Activated CD4-positive, alpha-beta T cell treated with anti-CD3 and anti-CD28 coated beads, Interleukin-2, Interleukin-6, amounts not matched to agents 100 ng/mL and 50 ng/mL, durations not matched to agents 16 hours and 8 hours (primary cell): ENCODE data around the gene HEATR5A.
A peak's percentile ranks its signal among the peaks of the same experiment; 100 is the strongest.
"Not testable (repeated sequence)": the region's sequence is repeated elsewhere in the genome, so short reads cannot be mapped to it uniquely, and the experiment has no call there.

Source experiments
- DNase-seq: peaks from one replicate; pipeline ENCODE4 v3.0.0-alpha.2; 2020

The HEATR5A gene

GRCh38 chr14:31253746-31254471 is 166.4 kb downstream of the HEATR5A start:
- DNase-seq, result no peak

DNA sequence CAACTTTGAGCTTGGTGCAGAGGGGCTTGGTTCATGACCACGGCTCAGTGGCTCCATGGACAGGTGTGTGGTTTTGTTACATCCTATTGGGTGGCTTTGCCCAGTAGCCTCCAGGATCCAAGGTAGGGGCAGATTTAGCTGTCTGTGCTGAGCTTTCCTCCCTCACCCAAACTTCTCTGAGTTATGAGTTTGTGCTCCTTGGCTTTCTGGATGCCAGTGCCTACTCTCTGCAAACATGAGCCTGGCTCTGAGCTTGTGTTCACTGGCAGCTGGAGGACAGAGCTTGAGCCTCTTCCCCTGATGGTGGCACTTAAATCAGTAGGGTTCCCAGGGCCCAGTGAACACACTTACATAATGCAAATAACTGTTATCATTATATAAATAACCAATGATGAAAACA is 167.5 kb downstream of the HEATR5A start:
- no peak for DNase-seq

DNA sequence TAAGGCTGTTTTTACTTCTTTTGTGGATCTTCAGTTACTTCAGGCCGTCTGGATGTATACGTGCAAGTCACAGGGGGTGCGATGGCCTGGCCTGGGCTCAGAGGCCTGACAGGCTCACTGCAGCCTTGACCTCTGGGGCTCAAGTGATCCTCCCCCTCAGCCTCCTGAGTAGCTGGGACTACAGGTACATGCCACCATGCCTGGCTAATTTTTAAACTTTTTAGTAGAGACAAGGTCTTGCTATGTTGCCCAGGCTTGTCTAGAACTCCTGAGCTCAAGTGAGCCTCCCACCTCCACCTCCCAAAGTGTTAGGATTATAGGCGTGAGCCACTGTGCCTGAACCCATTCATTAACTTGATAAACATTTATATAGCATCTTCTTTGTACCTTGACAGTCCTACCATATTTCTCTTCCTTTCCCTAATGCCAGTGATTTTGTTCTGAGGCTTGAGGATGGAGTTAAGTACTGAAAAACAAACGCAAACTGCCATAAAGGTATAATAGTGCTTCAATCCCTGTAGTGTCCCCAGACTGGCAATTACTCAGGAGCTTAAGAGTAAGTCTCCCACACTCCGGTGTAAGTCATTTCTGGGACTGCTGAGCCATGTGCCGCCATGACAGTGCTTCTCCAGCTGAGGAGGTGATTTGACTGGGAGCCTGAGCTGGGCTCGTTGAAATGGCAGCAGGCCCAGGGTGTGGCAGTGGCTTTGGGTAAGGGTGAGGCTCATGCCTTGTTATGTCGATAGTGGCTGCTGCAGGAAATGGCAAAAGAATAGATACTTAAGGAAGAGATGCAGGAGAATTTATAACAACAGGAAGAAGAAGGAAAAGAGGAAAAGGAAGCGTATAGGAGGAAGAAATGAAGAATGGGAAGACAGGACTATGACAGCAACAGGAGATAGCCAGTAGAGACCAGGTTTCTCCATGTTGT is 169.1 kb downstream of the HEATR5A start:
- no peak for DNase-seq

DNA sequence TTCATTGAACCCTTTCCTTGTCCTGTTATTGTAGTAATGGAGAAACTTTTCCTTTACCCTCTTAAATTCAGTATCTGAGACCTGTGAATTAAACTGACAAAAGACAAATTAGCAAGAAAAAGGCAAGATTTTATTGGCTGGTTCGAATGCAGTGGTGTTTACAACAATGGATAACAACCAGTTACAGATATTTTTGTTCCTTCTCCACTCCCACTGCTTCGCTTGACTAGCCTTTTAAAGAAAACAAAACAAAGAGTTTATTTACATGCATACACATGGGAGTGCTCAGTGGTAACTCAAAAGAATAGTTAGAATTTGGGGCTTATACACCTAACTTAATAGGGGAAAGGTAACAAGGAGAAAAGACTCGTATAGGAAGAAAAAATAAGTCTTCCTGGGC is 175.7 kb downstream of the HEATR5A start:
- DNase-seq, result no peak

DNA sequence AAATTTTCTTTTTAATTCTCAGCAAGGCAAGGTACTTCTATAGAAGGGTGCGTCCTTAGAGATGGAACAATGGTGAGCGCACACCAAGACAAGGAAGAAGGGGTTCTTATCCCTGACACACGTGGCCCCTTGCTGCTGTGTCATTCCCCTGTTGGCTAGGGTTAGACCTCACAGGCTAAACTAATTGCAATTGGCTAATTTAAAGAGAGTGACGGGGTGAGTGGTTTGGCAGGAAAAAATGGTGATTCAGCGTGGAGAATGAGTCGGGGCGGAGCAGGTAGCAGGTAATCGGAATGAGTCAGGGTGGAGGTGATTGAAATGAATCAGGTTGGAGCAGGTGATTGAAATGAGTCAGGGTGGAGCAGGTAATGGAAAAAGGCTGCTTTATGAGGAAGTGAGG is 176.5 kb downstream of the HEATR5A start:
- peak; percentile 45 for DNase-seq

- DNase-seq, result not testable (repeated sequence)
Observed at GRCh38 chr14:31242161-31242940, 178.0 kb downstream of the HEATR5A start.
